ENCODE measurements around the gene ATXN2L. TPM values are rescaled to one million over a fixed set of nuclear protein-coding genes. Genes with fewer than 3 reads are reported as not detected.
A peak's percentile ranks its signal among the peaks of the same experiment; 100 is the strongest.

Gene ATXN2L
- total and polyA plus RNA-seq, 2 of the 13 experiments (the other 11 are each of a cell fraction or from before 2014, with no cell fraction given): 40.8 to 55.1 TPM

GRCh38 chr16:28865722-28866453 is 43.1 kb downstream of the ATXN2L start (continued):
- TF ChIP-seq ZNF431 (CRISPR knock-in tag; IDR thresholded peaks at IDR 0.05; ENCODE audit: borderline replicate concordance, low read depth): no peak
- TF ChIP-seq REL (CRISPR knock-in tag; conservative IDR thresholded peaks at IDR 0.05): no peak
- TF ChIP-seq SRSF1 (optimal IDR thresholded peaks at IDR 0.05; ENCODE audit: low read depth, low read length): peak; percentile 26
- TF ChIP-seq ZNF607 (CRISPR knock-in tag; IDR thresholded peaks at IDR 0.05; ENCODE audit: borderline replicate concordance): 0 out of 2 replicates have a peak, but pooled peaks have one; percentile 57
- TF ChIP-seq MTA3 (CRISPR knock-in tag; IDR thresholded peaks at IDR 0.05): no peak
- TF ChIP-seq ARNT (IDR thresholded peaks at IDR 0.05): no peak
- no peak for TF ChIP-seq REPIN1 (CRISPR knock-in tag; IDR thresholded peaks at IDR 0.05; ENCODE audit: borderline replicate concordance, low read depth)
- TF ChIP-seq HOXA7 (CRISPR knock-in tag; IDR thresholded peaks at IDR 0.05): no peak
- 0 out of 2 replicates have a peak, but pooled peaks have one; percentile 50 for TF ChIP-seq CHCHD3 (CRISPR knock-in tag; IDR thresholded peaks at IDR 0.05)
- 0 out of 2 replicates have a peak, but pooled peaks have one; percentile 47 for TF ChIP-seq ZBTB39 (CRISPR knock-in tag; IDR thresholded peaks at IDR 0.05)
- TF ChIP-seq ZBTB2 (CRISPR knock-in tag; IDR thresholded peaks at IDR 0.05; ENCODE audit: low read depth): peak; percentile 46; the same call in 1 of the 2 replicates
- TF ChIP-seq ZSCAN12 (CRISPR knock-in tag; IDR thresholded peaks at IDR 0.05): no peak
- TF ChIP-seq STAT5B (CRISPR knock-in tag; IDR thresholded peaks at IDR 0.05): no peak
- TF ChIP-seq NFE2L1 (CRISPR knock-in tag; IDR thresholded peaks at IDR 0.05; ENCODE audit: borderline replicate concordance): no peak
- no peak for TF ChIP-seq DBP (CRISPR knock-in tag; IDR thresholded peaks at IDR 0.05; ENCODE audit: not compliant biosample characterization)
- TF ChIP-seq TFDP1 (CRISPR knock-in tag; IDR thresholded peaks at IDR 0.05; ENCODE audit: borderline replicate concordance): peak; percentile 91
- TF ChIP-seq HNF1A (IDR thresholded peaks at IDR 0.05; ENCODE audit: low read depth): no peak
- TF ChIP-seq HNF1A (CRISPR knock-in tag; IDR thresholded peaks at IDR 0.05; ENCODE audit: borderline replicate concordance): 0 out of 2 replicates have a peak, but pooled peaks have one; percentile 2
- TF ChIP-seq KAT2B (IDR thresholded peaks at IDR 0.05; ENCODE audit: borderline replicate concordance, low read depth, low read length): no peak
